K562 (cell line): ENCODE measurements around the gene SNX25. TPM values are rescaled to one million over a fixed set of nuclear protein-coding genes. Genes with fewer than 3 reads are reported as not detected.

Experiments used
- ATAC-seq: fragments of 200-7000 bp; cut with Tn5 transposase; 3 replicates; pipeline ENCODE4 v1.9.1; 2020; ENCODE audit warnings: moderate library complexity
- BruUV-seq: library from RNA; stranded (reverse); fragments of 400-500 nt; replicated peaks from 2 replicates; lab custom pipeline; 2021; lab: Mats Ljungman, UMichigan
- CTCF ChIA-PET: fragments of 300-600 bp; formaldehyde crosslinking; extraction: SDS; loops from one replicate; lab custom pipeline; 2021; ENCODE audit warnings: low intra/inter-chr PET ratio; lab: Yijun Ruan, JAX
- POLR2A ChIA-PET: fragments of 300-600, 350-650 bp; sonication (Branson Sonifier 250); formaldehyde crosslinking; extraction: SDS; loops from one replicate; lab custom pipeline; 2021; ENCODE audit warnings: antibody characterized with exemption, inconsistent platforms; lab: Yijun Ruan, JAX
- DNase-seq, 4 experiments: peaks; one replicate each; pipeline versions ENCODE4 v3.0.0 to v3.0.0-alpha.2; 2011 to 2018; ENCODE audit warnings: low spot score in 3 of 4, mixed read lengths in 3 of 4; ENCODE audit errors: extremely low read depth in 1 of 4
- FAIRE-seq: peaks from 2 replicates; lab custom pipeline; 2011; peaks lifted over from hg19 to GRCh38; lab: Jason Lieb, UNC
- H2AFZ ChIP-seq: 2 replicates; pipeline ENCODE4 v1.6.0; 2011; ENCODE audit warnings: low read depth, low read length, control low read depth, inconsistent platforms
- H3K27ac ChIP-seq: fragments of 200-600 bp; 3 replicates; pipeline ENCODE4 v1.8.0; 2011; ENCODE audit warnings: low read depth, mild to moderate bottlenecking, control low read depth, inconsistent platforms, low read length, moderate library complexity, mixed read lengths; ENCODE audit errors: extremely low read depth
- H3K27me3 ChIP-seq, 2 experiments: fragments of 300-600 bp in 1 of 2; 2 replicates in 1 of 2; 3 replicates in 1 of 2; pipeline versions ENCODE4 v1.6.0 to v1.8.0; 2011; ENCODE audit warnings: inconsistent platforms in 2 of 2, low read length in 2 of 2, mild to moderate bottlenecking in 1 of 2, mixed read lengths in 1 of 2, moderate library complexity in 1 of 2; ENCODE audit not compliant: control insufficient read depth in 2 of 2, insufficient read depth in 2 of 2
- H3K36me3 ChIP-seq: fragments of 300-600 bp; 3 replicates; pipeline ENCODE4 v1.8.0; 2011; ENCODE audit warnings: mild to moderate bottlenecking, low read length, inconsistent platforms; ENCODE audit not compliant: control insufficient read depth, insufficient read depth
- H3K4me1 ChIP-seq, 2 experiments: fragments of 200-600 bp in 1 of 2; replicated peaks in 1 of 2; 2 replicates in 1 of 2; 3 replicates in 1 of 2; pipeline versions ENCODE4 v1.5.1 to v1.8.0; 2011; ENCODE audit warnings: inconsistent platforms in 2 of 2, low read length in 2 of 2, mild to moderate bottlenecking in 1 of 2, mixed read lengths in 1 of 2, moderate library complexity in 1 of 2; ENCODE audit not compliant: control insufficient read depth in 2 of 2, insufficient read depth in 2 of 2
- H3K4me2 ChIP-seq: 2 replicates; pipeline ENCODE4 v1.6.1; 2011; ENCODE audit warnings: low read length, control low read depth, inconsistent platforms, mixed read lengths; ENCODE audit not compliant: insufficient read depth
- H3K4me3 ChIP-seq: fragments of 200-600 bp; sonication (generic), shearing (Covaris generic); 2 replicates; pipeline ENCODE4 v1.5.1; 2016; ENCODE audit warnings: control low read depth, inconsistent platforms
- H3K79me2 ChIP-seq: fragments of 200-600 bp; 3 replicates; pipeline ENCODE4 v1.8.0; 2011; ENCODE audit warnings: low read length, inconsistent platforms; ENCODE audit not compliant: control insufficient read depth, insufficient read depth
- H3K9ac ChIP-seq, 2 experiments: 2 replicates each; pipeline versions ENCODE4 v1.6.0 to v1.6.1; 2011; ENCODE audit warnings: low read depth in 2 of 2, low read length in 2 of 2, control low read depth in 1 of 2, inconsistent platforms in 1 of 2, mild to moderate bottlenecking in 1 of 2, mixed read lengths in 1 of 2; ENCODE audit not compliant: insufficient read depth in 1 of 2
- H3K9me1 ChIP-seq: one replicate; pipeline ENCODE4 v1.6.0; 2011; ENCODE audit warnings: inconsistent platforms, mild to moderate bottlenecking, low read length, moderate library complexity; ENCODE audit not compliant: control insufficient read depth, insufficient read depth
- H3K9me3 ChIP-seq: replicated peaks from 2 replicates; pipeline ENCODE4 v1.5.1; 2011; ENCODE audit warnings: low read depth, low read length, inconsistent platforms; ENCODE audit not compliant: control insufficient read depth, insufficient read depth
- H4K20me1 ChIP-seq: replicated peaks from 2 replicates; pipeline ENCODE4 v1.6.1; 2011; ENCODE audit warnings: low read length, inconsistent platforms, mixed read lengths; ENCODE audit not compliant: control insufficient read depth, insufficient read depth
- CTBP1 ChIP-seq: fragments of 450-650 bp; IDR thresholded peaks from 2 replicates; pipeline ENCODE4 v1.6.1; 2016; ENCODE audit warnings: borderline replicate concordance
- CUX1 ChIP-seq: fragments of 200-800 bp; sonication (Bioruptor generic); IDR thresholded peaks from 2 replicates; pipeline ENCODE4 v1.6.1; 2016; ENCODE audit warnings: missing genetic modification characterization, missing compliant biosample characterization
- TRIM25 ChIP-seq: fragments of 450-650 bp; IDR thresholded peaks from 2 replicates; pipeline ENCODE4 v1.7.0; 2016; ENCODE audit warnings: borderline replicate concordance
- ZFP36 ChIP-seq: fragments of 150-350 bp; IDR thresholded peaks from 2 replicates; pipeline ENCODE4 v1.6.1; 2018; ENCODE audit warnings: low read length, low read depth; ENCODE audit not compliant: partially characterized antibody
- ZNF740 ChIP-seq, 3 experiments: fragments of 200-800 bp in 1 of 3; sonication (Bioruptor generic) in 1 of 3; sonication (generic) in 1 of 3; formaldehyde crosslinking in 1 of 3; IDR thresholded peaks; 2 replicates each; pipeline versions ENCODE4 v1.6.1 to v1.8.0; 2016 to 2022; ENCODE audit warnings: mild to moderate bottlenecking in 2 of 3, missing compliant biosample characterization in 2 of 3, missing genetic modification characterization in 2 of 3, missing genetic modification reagents in 1 of 3
- WGBS: fragments of 100-300 bp; shearing (Covaris generic); methylation state at CpG from one replicate; pipeline ENCODE4 v1.1.6; 2016; ENCODE audit warnings: low coverage, mixed read lengths; ENCODE audit not compliant: insufficient coverage; ENCODE audit errors: missing lambda C conversion rate; 5-methylcytosine and 5-hydroxymethylcytosine counted together
- in situ Hi-C: fragments of 300-500 bp; cut with MboI; formaldehyde crosslinking; loops from 4 replicates; pipeline ENCODE4 v1.15.0; 2018; ENCODE audit warnings: inconsistent platforms, mixed read lengths
- intact Hi-C: fragments of 100-400 bp; cut with micrococcal nuclease; formaldehyde crosslinking; loops from 2 replicates; pipeline ENCODE4 v1.14.2; 2022
- polyA plus RNA-seq, 8 experiments: library from polyadenylated mRNA; depleted of rRNA in 4 of 8; stranded (reverse) in 5 of 8; unstranded in 3 of 8; fragments of >200 nt; fragmentation: Nextera tagmentation in 2 of 8; fragmentation: Illumina TruSeq in 1 of 8; extraction: Ambion mirVana in 2 of 8; extraction: Trizol in 1 of 8; gene quantifications; 2 replicates each; pipeline versions ENCODE4 v1.2.1 to v1.2.3, GENCODE V29; 2011 to 2014; ENCODE audit warnings: inconsistent platforms in 1 of 8, missing spikeins in 1 of 8
- total RNA-seq, 7 experiments: library from RNA; depleted of rRNA in 6 of 7; stranded (reverse); fragments of >200 nt in 6 of 7; fragmentation: Illumina TruSeq in 2 of 7; extraction: Trizol in 2 of 7; gene quantifications; 2 replicates each; pipeline versions ENCODE4 v1.2.1 to v1.2.3, GENCODE V29; 2011 to 2021; ENCODE audit warnings: low replicate concordance in 1 of 7

Gene SNX25
- total and polyA plus RNA-seq, 9 of the 15 experiments (the other 6 are each of a cell fraction or from before 2014, with no cell fraction given), result 2.5 to 23.4 (median 13.3) TPM

- in situ Hi-C loops (no loop called here), intact Hi-C loops (no loop called here)
- DNase-seq (no peak), ATAC-seq (no peak), FAIRE-seq (peak; percentile 35)
- Histone ChIP-seq H3K27me3 (no peaks in the 10 kb centered on the region), H3K4me2 (no peak overlapping the region), H3K4me3 (no peak overlapping the region), H3K9me3 (no peaks in the 10 kb centered on the region), H3K9me1 (no peaks in the 10 kb centered on the region), H3K4me1 (no peaks in the 10 kb centered on the region), H3K27ac (no peak overlapping the region), H4K20me1 (0 out of 2 replicates have a peak, but pooled peaks cover 3% of the 10 kb centered on the region), H3K79me2 (no peaks in the 10 kb centered on the region), H3K36me3 (peaks cover 8% of the 10 kb centered on the region; the same call in 2 of the 3 replicates), H3K9ac (no peak overlapping the region), H2AFZ (no peak overlapping the region)
- BruUV-seq, result no TSS peak
- ChIA-PET CTCF (no interaction called here), POLR2A (interaction anchor here (0.6 kb wide), 1 partner anchor 10 kb away, joined by 4 read pairs; no protein-coding TSS in a partner anchor)
- no peak for TF ChIP-seq ZFP36
- no peak for TF ChIP-seq TRIM25
- no peak for TF ChIP-seq CUX1 (CRISPR knock-in tag)
- no peak for TF ChIP-seq CTBP1
- TF ChIP-seq ZNF740 (CRISPR knock-in tag; IDR thresholded peaks at IDR 0.05), result no peak
- no peak for TF ChIP-seq ZNF740 (tag; IDR thresholded peaks at IDR 0.05)
- WGBS, result 70% methylated on average over 6 of the region's 6 CpGs
Observed at GRCh38 chr4:185290018-185290607, 80.7 kb downstream of the SNX25 start.
